ENCODE measurements around the gene CX3CL1.

The CX3CL1 gene

GRCh38 chr16:57354311-57354710 lies 18.0 kb upstream of the CX3CL1 start:
- TF ChIP-seq REST (IDR thresholded peaks at IDR 0.05; ENCODE audit: insufficient replicate concordance, low read depth) = no peak
- TF ChIP-seq POLR2AphosphoS5 (IDR thresholded peaks at IDR 0.05; ENCODE audit: low read depth) = no peak
- TF ChIP-seq GABPA (IDR thresholded peaks at IDR 0.05; ENCODE audit: low read depth) = no peak
- TF ChIP-seq CTCF (IDR thresholded peaks at IDR 0.05; ENCODE audit: insufficient read depth, low read length) = no peak
- TF ChIP-seq SPI1 (IDR thresholded peaks at IDR 0.05; ENCODE audit: borderline replicate concordance, low read depth) = no peak
- Histone ChIP-seq H3K4me3 (replicated peaks; ENCODE audit: insufficient read depth, low read length) (no peak overlapping the region), H3K27ac (replicated peaks) (no peak overlapping the region), H3K27me3 (ENCODE audit: insufficient read depth, poor library complexity, severe bottlenecking) (peaks cover 5% of the 10 kb centered on the region)
- DNase-seq (ENCODE audit: low read depth in 1 of 2, low spot score in 1 of 2) = no peak

GRCh38 chr16:57355898-57356414 lies 16.3 kb upstream of the CX3CL1 start:
- no peak for DNase-seq (ENCODE audit: low read depth in 1 of 2, low spot score in 1 of 2)
- TF ChIP-seq REST (IDR thresholded peaks at IDR 0.05; ENCODE audit: insufficient replicate concordance, low read depth) (no peak), CTCF (IDR thresholded peaks at IDR 0.05; ENCODE audit: insufficient read depth, low read length) (no peak), POLR2AphosphoS5 (IDR thresholded peaks at IDR 0.05; ENCODE audit: low read depth) (no peak), GABPA (IDR thresholded peaks at IDR 0.05; ENCODE audit: low read depth) (no peak), SPI1 (IDR thresholded peaks at IDR 0.05; ENCODE audit: borderline replicate concordance, low read depth) (no peak)
- Histone ChIP-seq H3K27ac (replicated peaks) (no peak overlapping the region), H3K4me3 (replicated peaks; ENCODE audit: insufficient read depth, low read length) (no peak overlapping the region), H3K27me3 (ENCODE audit: insufficient read depth, poor library complexity, severe bottlenecking) (peaks cover 5% of the 10 kb centered on the region)

- no peak overlapping the region for H3K27ac ChIP-seq (replicated peaks)
- no peak for TF ChIP-seq REST (IDR thresholded peaks at IDR 0.05; ENCODE audit: insufficient replicate concordance, low read depth)
- no peak for TF ChIP-seq POLR2AphosphoS5 (IDR thresholded peaks at IDR 0.05; ENCODE audit: low read depth)
- TF ChIP-seq CTCF (IDR thresholded peaks at IDR 0.05; ENCODE audit: insufficient read depth, low read length) = no peak
- TF ChIP-seq GABPA (IDR thresholded peaks at IDR 0.05; ENCODE audit: low read depth) = no peak
- no peak for TF ChIP-seq SPI1 (IDR thresholded peaks at IDR 0.05; ENCODE audit: borderline replicate concordance, low read depth)
- H3K4me3 ChIP-seq (replicated peaks; ENCODE audit: insufficient read depth, low read length) = no peak overlapping the region
- peaks cover 5% of the 10 kb centered on the region for H3K27me3 ChIP-seq (ENCODE audit: insufficient read depth, poor library complexity, severe bottlenecking)
- no peak for DNase-seq (ENCODE audit: low read depth in 1 of 2, low spot score in 1 of 2)
These were observed 15.7 kb upstream of the CX3CL1 start for GRCh38 chr16:57356547-57356946.
